CD14-positive monocyte (primary cell): ENCODE measurements around the gene GRIN1. TPM values are rescaled to one million over a fixed set of nuclear protein-coding genes. Genes with fewer than 3 reads are reported as not detected.

Experiments
- DNase-seq, 3 donors: peaks; one replicate each; pipeline ENCODE4 v3.0.0-alpha.2; 2011 to 2022
- H2AFZ ChIP-seq: 2 replicates; pipeline ENCODE4 v1.6.0; 2012; ENCODE audit warnings: mild to moderate bottlenecking, low read depth, low read length, inconsistent platforms; ENCODE audit not compliant: insufficient read depth, poor library complexity, severe bottlenecking
- H3K27ac ChIP-seq, 2 donors: 1 replicate in 1 of 2; 2 replicates in 1 of 2; pipeline ENCODE4 v1.5.1; 2012 to 2013; ENCODE audit warnings: low read length in 2 of 2, control low read depth in 1 of 2, inconsistent platforms in 1 of 2, low read depth in 1 of 2, mild to moderate bottlenecking in 1 of 2
- H3K27me3 ChIP-seq, 2 donors: one replicate each; pipeline versions ENCODE4 v1.6.0 to v1.6.1; 2011 to 2013; ENCODE audit warnings: low read length in 2 of 2; ENCODE audit not compliant: control insufficient read depth in 2 of 2, insufficient read depth in 2 of 2
- H3K36me3 ChIP-seq, 2 donors: replicated peaks in 1 of 2; 1 replicate in 1 of 2; 2 replicates in 1 of 2; pipeline versions ENCODE4 v1.5.1 to v1.6.1; 2012 to 2013; ENCODE audit warnings: low read length in 2 of 2, control low read depth in 1 of 2, inconsistent platforms in 1 of 2, mild to moderate bottlenecking in 1 of 2; ENCODE audit not compliant: insufficient read depth in 2 of 2, control insufficient read depth in 1 of 2
- H3K4me1 ChIP-seq, 2 donors: 1 replicate in 1 of 2; 2 replicates in 1 of 2; pipeline versions ENCODE4 v1.5.1 to v1.6.1; 2012 to 2013; ENCODE audit warnings: low read length in 2 of 2, control low read depth in 1 of 2, inconsistent platforms in 1 of 2, mild to moderate bottlenecking in 1 of 2, moderate library complexity in 1 of 2; ENCODE audit not compliant: insufficient read depth in 2 of 2, control insufficient read depth in 1 of 2
- H3K4me2 ChIP-seq: replicated peaks from 2 replicates; pipeline ENCODE3; 2012; ENCODE audit warnings: low read length, moderate library complexity, mild to moderate bottlenecking; ENCODE audit not compliant: poor library complexity, severe bottlenecking; ENCODE audit errors: extremely low read depth
- H3K4me3 ChIP-seq, 3 experiments: fragments of 200-600 bp in 1 of 3; sonication (generic) in 1 of 3; replicated peaks in 1 of 3; 1 replicate in 2 of 3; 2 replicates in 1 of 3; pipeline ENCODE4 v1.5.1; 2011 to 2013; ENCODE audit warnings: low read length in 3 of 3, mild to moderate bottlenecking in 3 of 3, control low read depth in 2 of 3, low read depth in 2 of 3, inconsistent platforms in 1 of 3, moderate library complexity in 1 of 3
- H3K79me2 ChIP-seq: 2 replicates; pipeline ENCODE4 v1.6.0; 2012; ENCODE audit warnings: mild to moderate bottlenecking, control low read depth, inconsistent platforms, low read length, moderate library complexity; ENCODE audit not compliant: insufficient read depth
- H3K9ac ChIP-seq: 2 replicates; pipeline ENCODE4 v1.6.0; 2017; ENCODE audit warnings: low read length, mild to moderate bottlenecking; ENCODE audit not compliant: insufficient read depth, poor library complexity, severe bottlenecking
- H3K9me3 ChIP-seq, 2 donors: replicated peaks in 1 of 2; 1 replicate in 1 of 2; 2 replicates in 1 of 2; pipeline versions ENCODE4 v1.5.1 to v1.6.1; 2012 to 2013; ENCODE audit warnings: low read length in 2 of 2, control low read depth in 1 of 2; ENCODE audit not compliant: control insufficient read depth in 1 of 2, insufficient read depth in 1 of 2
- H4K20me1 ChIP-seq: 2 replicates; pipeline ENCODE4 v1.6.0; 2012; ENCODE audit warnings: mild to moderate bottlenecking, low read length, control low read depth, moderate library complexity; ENCODE audit not compliant: insufficient read depth
- H3K27ac Mint-ChIP-seq, 7 donors: one replicate each; pipeline ENCODE4 v1.8.0; 2020; ENCODE audit warnings: mild to moderate bottlenecking in 7 of 7, mixed read lengths in 7 of 7, moderate library complexity in 6 of 7, inconsistent platforms in 2 of 7
- H3K27me3 Mint-ChIP-seq, 3 donors: one replicate each; pipeline ENCODE4 v1.8.0; 2021 to 2022; ENCODE audit warnings: low read depth in 3 of 3, mild to moderate bottlenecking in 3 of 3, mixed read lengths in 3 of 3, moderate library complexity in 3 of 3, inconsistent platforms in 1 of 3
- H3K36me3 Mint-ChIP-seq, 2 donors: one replicate each; pipeline ENCODE4 v1.8.0; 2020; ENCODE audit warnings: mixed read lengths in 2 of 2, inconsistent platforms in 1 of 2, mild to moderate bottlenecking in 1 of 2
- H3K4me1 Mint-ChIP-seq: one replicate; pipeline ENCODE4 v1.8.0; 2020; ENCODE audit warnings: mild to moderate bottlenecking, mixed read lengths
- H3K4me3 Mint-ChIP-seq, 2 donors: one replicate each; pipeline ENCODE4 v1.8.0; 2020; ENCODE audit warnings: mild to moderate bottlenecking in 2 of 2, mixed read lengths in 2 of 2, moderate library complexity in 1 of 2
- H3K9me3 Mint-ChIP-seq, 7 donors: one replicate each; pipeline ENCODE4 v1.8.0; 2020 to 2022; ENCODE audit warnings: mixed read lengths in 7 of 7, mild to moderate bottlenecking in 6 of 7, moderate library complexity in 6 of 7, inconsistent platforms in 2 of 7
- WGBS: methylation state at CpG from one replicate; pipeline ENCODE4 v1.1.5; 2013; ENCODE audit warnings: missing lambda C conversion rate; ENCODE audit not compliant: insufficient coverage; 5-methylcytosine and 5-hydroxymethylcytosine counted together
- intact Hi-C, 2 donors: fragments of 100-400 bp; cut with micrococcal nuclease; formaldehyde crosslinking; loops; one replicate each; pipeline versions ENCODE4 v1.15.0 to v1.15.1; 2023
- polyA plus RNA-seq, 3 donors: library from polyadenylated mRNA; depleted of rRNA in 1 of 3; unstranded in 2 of 3; stranded (reverse) in 1 of 3; fragments of 300-500 nt in 2 of 3; fragments of >200 nt in 1 of 3; fragmentation: Illumina TruSeq in 2 of 3; gene quantifications; 1 replicate in 2 of 3; 2 replicates in 1 of 3; pipeline ENCODE4 v1.2.3, GENCODE V29; 2012 to 2021
- TF ChIP-seq, protein P1 (sequence below): fragments of 200-600 bp; IDR thresholded peaks from one replicate; pipeline ENCODE4 v1.8.0; 2022; ENCODE audit warnings: antibody characterized with exemption, mild to moderate bottlenecking

Gene GRIN1
- polyA plus RNA-seq, 3 donors, result not detected

DNA sequence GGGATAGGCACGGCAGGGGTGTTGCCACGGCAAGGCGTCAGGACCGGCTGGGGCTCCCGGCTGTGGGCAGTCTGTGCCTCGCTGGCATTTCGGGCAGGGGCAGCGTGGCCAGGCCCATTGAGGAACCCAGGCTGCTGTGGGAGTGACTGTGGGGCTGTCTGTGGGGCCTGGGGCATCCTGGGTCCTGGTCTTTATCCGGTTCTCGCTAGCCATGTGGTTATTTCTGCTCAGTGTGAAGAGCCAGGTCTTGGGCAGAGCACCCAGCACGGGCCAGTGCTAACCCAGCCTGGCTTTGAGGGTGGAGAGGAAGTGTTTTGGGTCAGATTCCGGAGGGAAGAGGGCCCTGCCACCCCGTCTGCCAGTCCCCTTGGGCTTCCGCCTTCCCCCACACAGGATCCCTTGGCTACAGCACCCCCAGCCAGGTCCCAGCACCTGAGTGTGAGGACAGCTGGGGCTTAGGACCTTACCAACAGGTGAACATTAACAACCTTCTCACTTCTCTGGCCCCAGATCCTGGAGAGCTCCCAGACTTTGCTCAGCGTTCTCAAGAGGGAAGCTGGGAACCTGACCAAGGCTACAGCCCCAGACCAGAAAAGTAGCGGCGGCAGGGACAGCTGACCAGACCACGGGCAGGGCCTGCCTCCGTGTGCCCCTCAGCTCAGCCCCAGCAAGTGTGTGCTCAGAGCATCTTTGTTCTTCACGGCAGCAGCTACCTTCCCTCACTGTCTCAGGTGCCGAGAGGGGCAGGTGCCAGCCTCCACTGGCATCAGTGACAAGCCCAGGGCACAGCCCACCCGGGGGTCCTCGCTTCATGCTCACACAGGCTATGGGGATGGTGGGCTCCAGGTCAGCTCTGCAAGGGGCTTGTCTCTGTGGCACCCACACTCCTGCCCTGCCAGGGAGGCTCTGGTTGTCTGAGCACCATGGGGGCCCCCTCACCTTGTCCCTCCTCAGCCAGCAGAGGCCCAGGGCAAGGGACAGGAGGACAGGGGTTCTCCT is 50.6 kb downstream of the GRIN1 start:
- intact Hi-C loops, result loop anchor here (1.0 to 5.0 kb wide), 3 partner anchors 15 to 48 kb away; partner anchors contain the start of genes NDOR1 (in 1 of the 2) and TMEM203 (in 1 of the 2)
- Histone ChIP-seq H4K20me1 (peaks cover 31% of the 10 kb centered on the region), H3K4me1 (peaks cover 28 to 39% of the 10 kb centered on the region in 2 donors), H3K9me3 (no peaks in the 10 kb centered on the region), H3K4me3 (peak overlapping the region; percentile 83 to 95 (median 92)), H3K9ac (peak overlapping the region; percentile 95), H3K27ac (peak overlapping the region; percentile 83 to 96), H3K36me3 (peaks cover 39 to 44% of the 10 kb centered on the region in 2 donors), H3K4me2 (peak overlapping the region; percentile 100), H3K79me2 (peaks cover 46% of the 10 kb centered on the region), H3K27me3 (no peaks in the 10 kb centered on the region), H2AFZ (peak overlapping the region; percentile 83)
- 42% methylated on average over 19 of the region's 23 CpGs for WGBS
- Mint-ChIP-seq H3K4me3 (peak overlapping the region; percentile 88 to 97), H3K9me3 (peaks cover 0 to 2% (median 0%) of the 10 kb centered on the region in 7 donors), H3K27me3 (no peaks in the 10 kb centered on the region), H3K4me1 (peaks cover 32% of the 10 kb centered on the region), H3K27ac (peak overlapping the region; percentile 91 to 98 (median 96)), H3K36me3 (peaks cover 17 to 54% of the 10 kb centered on the region in 2 donors)
- DNase-seq, result peak in 1 of 3 donors; percentile 3
- TF ChIP-seq, protein P1, sequence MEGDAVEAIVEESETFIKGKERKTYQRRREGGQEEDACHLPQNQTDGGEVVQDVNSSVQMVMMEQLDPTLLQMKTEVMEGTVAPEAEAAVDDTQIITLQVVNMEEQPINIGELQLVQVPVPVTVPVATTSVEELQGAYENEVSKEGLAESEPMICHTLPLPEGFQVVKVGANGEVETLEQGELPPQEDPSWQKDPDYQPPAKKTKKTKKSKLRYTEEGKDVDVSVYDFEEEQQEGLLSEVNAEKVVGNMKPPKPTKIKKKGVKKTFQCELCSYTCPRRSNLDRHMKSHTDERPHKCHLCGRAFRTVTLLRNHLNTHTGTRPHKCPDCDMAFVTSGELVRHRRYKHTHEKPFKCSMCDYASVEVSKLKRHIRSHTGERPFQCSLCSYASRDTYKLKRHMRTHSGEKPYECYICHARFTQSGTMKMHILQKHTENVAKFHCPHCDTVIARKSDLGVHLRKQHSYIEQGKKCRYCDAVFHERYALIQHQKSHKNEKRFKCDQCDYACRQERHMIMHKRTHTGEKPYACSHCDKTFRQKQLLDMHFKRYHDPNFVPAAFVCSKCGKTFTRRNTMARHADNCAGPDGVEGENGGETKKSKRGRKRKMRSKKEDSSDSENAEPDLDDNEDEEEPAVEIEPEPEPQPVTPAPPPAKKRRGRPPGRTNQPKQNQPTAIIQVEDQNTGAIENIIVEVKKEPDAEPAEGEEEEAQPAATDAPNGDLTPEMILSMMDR, result no peak

DNA sequence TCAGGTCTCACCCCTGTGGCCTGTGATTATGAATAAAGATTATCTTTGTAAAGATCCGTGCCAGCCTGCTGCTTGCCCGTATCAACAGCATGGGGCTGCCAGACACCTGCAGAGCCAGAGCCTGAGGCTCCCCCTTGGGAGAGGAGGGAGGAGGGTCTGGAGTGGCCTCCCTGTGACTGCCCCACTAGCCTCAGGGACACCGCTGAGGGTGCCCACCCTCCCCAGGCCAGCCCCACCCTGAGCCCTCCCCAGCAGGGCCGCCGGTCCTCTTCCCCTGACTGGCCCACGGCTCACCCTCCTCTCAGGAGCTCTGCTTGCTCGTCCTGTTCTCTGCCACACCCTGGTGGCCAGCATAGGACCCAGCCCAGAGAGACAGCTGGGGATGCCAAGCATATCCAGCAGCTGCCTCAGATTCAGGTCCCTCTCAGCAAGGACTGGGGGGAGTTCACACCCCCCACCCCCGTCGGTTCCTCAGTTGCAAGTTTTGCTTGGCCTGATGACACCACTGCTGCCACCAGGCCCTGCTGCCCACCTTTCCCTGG is 51.4 kb downstream of the GRIN1 start:
- intact Hi-C loops, result no loop called here
- Mint-ChIP-seq H3K27ac (peak overlapping the region in 4 of 7 donors; percentile 6 to 98 (median 72)), H3K27me3 (no peaks in the 10 kb centered on the region), H3K4me1 (peaks cover 32% of the 10 kb centered on the region), H3K4me3 (peak overlapping the region in 1 of 2 donors; percentile 9), H3K9me3 (peaks cover 0 to 2% (median 0%) of the 10 kb centered on the region in 7 donors), H3K36me3 (peaks cover 14 to 46% of the 10 kb centered on the region in 2 donors)
- Histone ChIP-seq H3K27ac (peak overlapping the region; percentile 83 to 96), H3K4me3 (no peak overlapping the region), H3K27me3 (no peaks in the 10 kb centered on the region), H3K79me2 (peaks cover 48% of the 10 kb centered on the region), H3K4me2 (no peak overlapping the region), H3K9me3 (no peaks in the 10 kb centered on the region), H4K20me1 (peaks cover 31% of the 10 kb centered on the region), H3K4me1 (peaks cover 28 to 39% of the 10 kb centered on the region in 2 donors), H3K36me3 (peaks cover 31 to 37% of the 10 kb centered on the region in 2 donors), H3K9ac (peak overlapping the region; percentile 95), H2AFZ (no peak overlapping the region)
- DNase-seq, result no peak
- TF ChIP-seq, protein P1, result no peak
- WGBS, result 89% methylated on average over 7 of the region's 9 CpGs
